Activated CD8-positive, alpha-beta T cell treated with anti-CD3 and anti-CD28 coated beads, Interleukin-2, amount 10 ng/mL, durations not matched to agents 7 days and 5 days (primary cell): ENCODE data around the gene FGD4. TPM values are rescaled to one million over a fixed set of nuclear protein-coding genes. Genes with fewer than 3 reads are reported as not detected.

ENCODE experiments used
- ATAC-seq: fragments of 150-1000 bp; cut with Tn5 transposase; one replicate; pipeline ENCODE4 v1.10.0; 2021; ENCODE audit warnings: moderate library complexity
- CTCF ChIA-PET: fragments of 350-600 bp; sonication (Branson Sonifier 250); formaldehyde crosslinking; loops from one replicate; lab custom pipeline; 2021; ENCODE audit warnings: antibody characterized with exemption; lab: Charles Lee
- POLR2A ChIA-PET: fragments of 350-600 bp; sonication (Branson Sonifier 250); formaldehyde crosslinking; loops from one replicate; lab custom pipeline; 2021; ENCODE audit warnings: antibody characterized with exemption; lab: Charles Lee
- DNase-seq: peaks from one replicate; pipeline ENCODE4 v3.0.0-alpha.2; 2020
- H3K27ac Mint-ChIP-seq: one replicate; pipeline ENCODE4 v1.8.0; 2021; ENCODE audit warnings: mild to moderate bottlenecking, mixed read lengths
- H3K27me3 Mint-ChIP-seq: one replicate; pipeline ENCODE4 v1.8.0; 2021; ENCODE audit warnings: low read depth, mixed read lengths
- H3K36me3 Mint-ChIP-seq: one replicate; pipeline ENCODE4 v1.8.0; 2021; ENCODE audit warnings: low read depth, mixed read lengths
- H3K4me1 Mint-ChIP-seq: one replicate; pipeline ENCODE4 v1.8.0; 2021; ENCODE audit warnings: low read depth, mixed read lengths
- H3K4me3 Mint-ChIP-seq: one replicate; pipeline ENCODE4 v1.8.0; 2021; ENCODE audit warnings: mild to moderate bottlenecking, mixed read lengths
- H3K9me3 Mint-ChIP-seq: one replicate; pipeline ENCODE4 v1.8.0; 2022; ENCODE audit warnings: mixed read lengths; ENCODE audit not compliant: insufficient read depth
- total RNA-seq, 2 experiments: library from RNA; stranded (reverse); gene quantifications; one replicate each; pipeline ENCODE4 v1.2.3, GENCODE V29; 2021

FGD4 gene
- total RNA-seq, 2 experiments from 2014 or later, result 0.66 to 0.68 TPM

DNA sequence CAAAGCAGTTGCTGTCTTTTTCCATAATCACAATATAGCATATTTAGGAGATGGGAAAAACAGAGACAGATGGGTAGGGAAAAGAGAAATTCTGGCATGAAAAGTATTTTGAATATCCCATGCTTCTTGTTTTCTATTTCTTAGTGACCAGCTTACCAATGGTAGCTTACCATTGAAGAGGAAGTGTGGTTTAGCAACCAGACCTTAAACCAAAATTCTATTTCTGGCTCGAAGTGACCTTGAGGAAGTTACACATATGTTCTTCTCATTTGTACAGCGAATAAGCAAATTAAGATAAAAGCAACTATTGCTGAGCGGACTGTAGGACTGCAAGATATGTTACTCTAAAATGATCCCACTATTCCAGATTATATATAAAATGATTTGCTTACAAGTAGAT, 82.9 kb downstream of the FGD4 start:
- H3K27ac Mint-ChIP-seq, result no peak overlapping the region
- no peak for ATAC-seq

DNA sequence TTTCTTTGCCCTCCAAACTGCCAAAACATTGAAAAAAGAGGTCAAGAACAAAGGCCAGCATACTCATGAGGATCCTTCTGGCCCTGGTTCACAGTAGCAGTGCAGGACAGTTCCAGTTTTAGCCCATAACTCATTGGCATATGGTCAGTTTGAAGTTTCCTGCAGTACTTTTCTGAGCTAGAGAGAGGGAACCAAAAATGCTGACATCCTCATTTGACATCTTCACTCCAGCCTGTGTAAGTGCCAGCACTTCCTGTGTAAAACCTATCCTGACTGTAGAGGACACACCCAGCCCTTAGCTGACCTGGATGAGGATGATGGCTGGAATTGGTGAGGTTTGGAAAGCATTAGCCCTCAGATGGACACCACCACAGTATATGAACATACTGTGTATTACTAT, 84.1 kb downstream of the FGD4 start:
- H3K27me3 Mint-ChIP-seq, result peaks cover 6% of the 10 kb centered on the region
- H3K27ac Mint-ChIP-seq, result no peak overlapping the region
- CTCF ChIA-PET, result interaction anchor here (0.9 to 1.1 kb wide), 2 partner anchors 19 to 423 kb away, joined by 3 to 4 read pairs; no protein-coding TSS in a partner anchor
- POLR2A ChIA-PET, result no interaction called here
- no peaks in the 10 kb centered on the region for H3K9me3 Mint-ChIP-seq
- no peak overlapping the region for H3K4me3 Mint-ChIP-seq
- H3K4me1 Mint-ChIP-seq, result peaks cover 8% of the 10 kb centered on the region
- no peak for DNase-seq
- H3K36me3 Mint-ChIP-seq, result no peaks in the 10 kb centered on the region
- no peak for ATAC-seq

More for the DNA sequence above, 82.9 kb downstream of the FGD4 start:
- no peak for DNase-seq
- CTCF ChIA-PET, result no interaction called here
- peaks cover 8% of the 10 kb centered on the region for H3K4me1 Mint-ChIP-seq
- no peaks in the 10 kb centered on the region for H3K9me3 Mint-ChIP-seq
- no peaks in the 10 kb centered on the region for H3K36me3 Mint-ChIP-seq
- peaks cover 9% of the 10 kb centered on the region for H3K27me3 Mint-ChIP-seq
- POLR2A ChIA-PET, result no interaction called here
- no peak overlapping the region for H3K4me3 Mint-ChIP-seq

GRCh38 chr12:32483993-32484392, 84.6 kb downstream of the FGD4 start:
- ATAC-seq (no peak), DNase-seq (no peak)
- H3K4me1 Mint-ChIP-seq, result peaks cover 8% of the 10 kb centered on the region
- no peak overlapping the region for H3K27ac Mint-ChIP-seq
- no peaks in the 10 kb centered on the region for H3K36me3 Mint-ChIP-seq
- H3K9me3 Mint-ChIP-seq, result no peaks in the 10 kb centered on the region
- H3K27me3 Mint-ChIP-seq, result peaks cover 5% of the 10 kb centered on the region
- ChIA-PET CTCF (interaction anchor here (0.9 to 1.1 kb wide), 3 partner anchors 19 to 424 kb away, joined by 3 to 4 read pairs (median 3); no protein-coding TSS in a partner anchor), POLR2A (no interaction called here)
- H3K4me3 Mint-ChIP-seq, result no peak overlapping the region

- Mint-ChIP-seq H3K36me3 (no peaks in the 10 kb centered on the region), H3K4me1 (peaks cover 8% of the 10 kb centered on the region), H3K4me3 (no peak overlapping the region), H3K27ac (no peak overlapping the region), H3K27me3 (peaks cover 11% of the 10 kb centered on the region), H3K9me3 (no peaks in the 10 kb centered on the region)
- ChIA-PET POLR2A (no interaction called here), CTCF (no interaction called here)
- ATAC-seq (no peak), DNase-seq (no peak)
These were observed 86.8 kb downstream of the FGD4 start for GRCh38 chr12:32486158-32486557.

GRCh38 chr12:32488132-32488531, 88.8 kb downstream of the FGD4 start:
- ATAC-seq, result no peak
- no peaks in the 10 kb centered on the region for H3K36me3 Mint-ChIP-seq
- no peak for DNase-seq
- peaks cover 11% of the 10 kb centered on the region for H3K27me3 Mint-ChIP-seq
- no peak overlapping the region for H3K4me3 Mint-ChIP-seq
- H3K9me3 Mint-ChIP-seq, result no peaks in the 10 kb centered on the region
- H3K4me1 Mint-ChIP-seq, result peaks cover 4% of the 10 kb centered on the region
- H3K27ac Mint-ChIP-seq, result no peak overlapping the region
- POLR2A ChIA-PET, result no interaction called here
- CTCF ChIA-PET, result interaction anchor here (0.9 kb wide), 1 partner anchor 12 kb away, joined by 3 read pairs; no protein-coding TSS in a partner anchor

GRCh38 chr12:32489070-32489469, 89.7 kb downstream of the FGD4 start:
- Mint-ChIP-seq H3K9me3 (no peaks in the 10 kb centered on the region), H3K4me1 (no peaks in the 10 kb centered on the region), H3K27me3 (peaks cover 7% of the 10 kb centered on the region), H3K4me3 (no peak overlapping the region), H3K27ac (no peak overlapping the region), H3K36me3 (no peaks in the 10 kb centered on the region)
- ChIA-PET POLR2A (no interaction called here), CTCF (no interaction called here)
- ATAC-seq (no peak), DNase-seq (no peak)

- CTCF ChIA-PET, result no interaction called here
These were observed 91.4 kb downstream of the FGD4 start for GRCh38 chr12:32490801-32491200.

GRCh38 chr12:32493282-32493681, 93.9 kb downstream of the FGD4 start:
- Mint-ChIP-seq H3K27me3 (peaks cover 9% of the 10 kb centered on the region), H3K27ac (no peak overlapping the region), H3K36me3 (no peaks in the 10 kb centered on the region), H3K4me3 (no peak overlapping the region), H3K4me1 (peaks cover 7% of the 10 kb centered on the region), H3K9me3 (no peaks in the 10 kb centered on the region)
- DNase-seq (no peak), ATAC-seq (no peak)
- ChIA-PET CTCF (interaction anchor here (1.9 kb wide), 1 partner anchor 262 kb away, joined by 5 read pairs; the partner anchor contains the start of gene YARS2), POLR2A (no interaction called here)

More at GRCh38 chr12:32490801-32491200, 91.4 kb downstream of the FGD4 start:
- DNase-seq (no peak), ATAC-seq (no peak)
- H3K4me1 Mint-ChIP-seq, result no peaks in the 10 kb centered on the region
- no peak overlapping the region for H3K4me3 Mint-ChIP-seq
- H3K36me3 Mint-ChIP-seq, result no peaks in the 10 kb centered on the region
- peaks cover 7% of the 10 kb centered on the region for H3K27me3 Mint-ChIP-seq
- H3K27ac Mint-ChIP-seq, result no peak overlapping the region
- no peaks in the 10 kb centered on the region for H3K9me3 Mint-ChIP-seq
- POLR2A ChIA-PET, result no interaction called here

DNA sequence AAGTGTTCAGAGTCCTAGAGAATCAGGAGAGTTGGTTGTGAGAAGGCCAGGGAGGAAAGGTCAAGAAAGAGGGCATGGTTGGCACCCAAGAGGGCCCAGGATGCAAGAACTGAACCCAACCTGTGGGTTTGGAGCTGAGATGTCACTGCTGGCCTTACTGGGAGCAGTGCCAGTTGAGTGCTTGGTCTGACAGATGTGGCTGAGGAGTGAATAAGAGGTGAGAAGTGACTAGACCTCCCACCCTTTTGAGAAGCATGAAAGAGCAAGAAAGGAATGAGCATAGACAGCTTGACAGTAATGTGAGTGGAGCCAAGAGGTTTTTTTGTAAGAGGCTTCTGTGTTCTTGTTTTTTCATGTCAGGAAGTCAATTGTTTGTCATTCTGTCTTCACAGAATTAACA, 95.3 kb downstream of the FGD4 start:
- CTCF ChIA-PET, result interaction anchor here (1.1 kb wide), 1 partner anchor 163 kb away, joined by 5 read pairs; no protein-coding TSS in a partner anchor
- POLR2A ChIA-PET, result interaction anchor here (0.6 kb wide), 1 partner anchor 83 kb away, joined by 3 read pairs; no protein-coding TSS in a partner anchor
- no peak overlapping the region for H3K4me3 Mint-ChIP-seq

GRCh38 chr12:32496946-32497345, 97.6 kb downstream of the FGD4 start:
- DNase-seq (no peak), ATAC-seq (no peak)
- H3K4me1 Mint-ChIP-seq, result peaks cover 7% of the 10 kb centered on the region
- no peak overlapping the region for H3K4me3 Mint-ChIP-seq
- no peak overlapping the region for H3K27ac Mint-ChIP-seq
- POLR2A ChIA-PET, result no interaction called here
- CTCF ChIA-PET, result no interaction called here
- peaks cover 2% of the 10 kb centered on the region for H3K27me3 Mint-ChIP-seq
- H3K36me3 Mint-ChIP-seq, result no peaks in the 10 kb centered on the region
- no peaks in the 10 kb centered on the region for H3K9me3 Mint-ChIP-seq

More for the DNA sequence above, 95.3 kb downstream of the FGD4 start:
- Mint-ChIP-seq H3K27me3 (peaks cover 4% of the 10 kb centered on the region), H3K4me1 (peaks cover 7% of the 10 kb centered on the region), H3K27ac (no peak overlapping the region), H3K36me3 (no peaks in the 10 kb centered on the region), H3K9me3 (no peaks in the 10 kb centered on the region)
- no peak for ATAC-seq
- no peak for DNase-seq

DNA sequence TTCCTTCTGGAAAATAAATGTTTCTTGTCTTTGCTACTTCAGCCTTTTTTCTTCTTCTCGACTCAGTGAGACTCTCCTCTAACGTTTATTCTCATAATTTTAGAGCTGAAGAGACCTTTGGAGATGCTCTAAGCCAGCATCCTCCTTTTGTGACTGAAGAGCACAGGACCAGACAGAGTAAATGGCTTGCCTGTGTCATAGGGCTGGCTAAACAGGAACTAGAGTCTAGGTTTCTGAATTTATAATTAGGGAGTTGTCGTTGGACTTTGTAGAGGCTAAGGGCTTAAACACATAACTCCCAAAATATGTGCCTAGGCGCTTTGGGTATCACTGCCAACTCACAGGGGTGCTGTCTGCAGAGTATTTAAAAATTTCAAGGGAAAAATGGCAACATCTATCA, 98.5 kb downstream of the FGD4 start:
- DNase-seq (no peak), ATAC-seq (no peak)
- ChIA-PET CTCF (no interaction called here), POLR2A (no interaction called here)
- Mint-ChIP-seq H3K4me3 (no peak overlapping the region), H3K27me3 (peaks cover 2% of the 10 kb centered on the region), H3K4me1 (peaks cover 7% of the 10 kb centered on the region), H3K9me3 (no peaks in the 10 kb centered on the region), H3K36me3 (no peaks in the 10 kb centered on the region), H3K27ac (no peak overlapping the region)

DNA sequence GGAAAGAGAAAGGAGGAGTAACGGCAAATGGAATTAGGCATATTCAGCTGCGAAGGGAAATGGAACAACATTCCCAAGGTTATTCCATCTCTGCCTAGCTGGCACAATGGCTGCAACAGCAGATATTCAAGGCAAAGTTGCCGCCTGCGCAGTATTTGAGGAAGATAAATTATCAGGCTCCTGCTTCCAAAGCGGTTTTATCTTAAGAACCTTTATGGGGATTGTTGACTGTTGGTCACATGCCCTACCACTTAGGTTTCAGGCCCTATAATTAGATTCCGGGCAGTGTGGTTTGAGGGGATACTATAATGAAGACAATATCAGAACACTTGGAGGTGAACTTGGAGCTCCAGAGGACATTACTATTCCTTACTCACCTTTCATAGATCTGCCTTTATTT, 99.7 kb downstream of the FGD4 start:
- Mint-ChIP-seq H3K36me3 (no peaks in the 10 kb centered on the region), H3K27me3 (peaks cover 2% of the 10 kb centered on the region), H3K27ac (no peak overlapping the region), H3K9me3 (no peaks in the 10 kb centered on the region), H3K4me3 (no peak overlapping the region), H3K4me1 (peaks cover 7% of the 10 kb centered on the region)
- ATAC-seq (no peak), DNase-seq (no peak)
- POLR2A ChIA-PET, result no interaction called here
- CTCF ChIA-PET, result no interaction called here
